ENCODE results near the gene NLGN1.

Gene NLGN1

DNA sequence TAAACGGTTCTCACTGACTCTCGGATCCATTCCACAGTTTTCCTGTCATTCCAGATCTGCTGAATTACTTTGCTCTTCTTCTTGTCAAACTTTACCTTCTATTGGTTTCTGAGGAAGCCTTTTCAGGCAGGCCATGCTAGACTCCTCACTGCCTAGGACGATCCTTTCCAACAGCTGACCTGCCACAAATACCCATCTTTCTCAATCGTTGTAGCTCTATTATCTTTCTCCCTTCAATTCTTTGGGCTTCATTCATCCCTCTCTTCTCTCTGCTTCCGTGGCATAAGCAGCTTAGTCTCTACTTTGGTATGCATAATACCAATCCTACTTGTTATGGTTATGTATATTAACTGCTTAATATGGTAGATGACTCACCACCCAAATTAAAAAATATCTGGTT, 421.8 kb downstream of the NLGN1 start:
- in situ Hi-C loops (cut with MboI; ENCODE audit: low pct_unique_long_range_greater_than_20kb, low sequenced_read_pairs, unreplicated experiment) = no loop called here
- TF ChIP-seq, protein P1, sequence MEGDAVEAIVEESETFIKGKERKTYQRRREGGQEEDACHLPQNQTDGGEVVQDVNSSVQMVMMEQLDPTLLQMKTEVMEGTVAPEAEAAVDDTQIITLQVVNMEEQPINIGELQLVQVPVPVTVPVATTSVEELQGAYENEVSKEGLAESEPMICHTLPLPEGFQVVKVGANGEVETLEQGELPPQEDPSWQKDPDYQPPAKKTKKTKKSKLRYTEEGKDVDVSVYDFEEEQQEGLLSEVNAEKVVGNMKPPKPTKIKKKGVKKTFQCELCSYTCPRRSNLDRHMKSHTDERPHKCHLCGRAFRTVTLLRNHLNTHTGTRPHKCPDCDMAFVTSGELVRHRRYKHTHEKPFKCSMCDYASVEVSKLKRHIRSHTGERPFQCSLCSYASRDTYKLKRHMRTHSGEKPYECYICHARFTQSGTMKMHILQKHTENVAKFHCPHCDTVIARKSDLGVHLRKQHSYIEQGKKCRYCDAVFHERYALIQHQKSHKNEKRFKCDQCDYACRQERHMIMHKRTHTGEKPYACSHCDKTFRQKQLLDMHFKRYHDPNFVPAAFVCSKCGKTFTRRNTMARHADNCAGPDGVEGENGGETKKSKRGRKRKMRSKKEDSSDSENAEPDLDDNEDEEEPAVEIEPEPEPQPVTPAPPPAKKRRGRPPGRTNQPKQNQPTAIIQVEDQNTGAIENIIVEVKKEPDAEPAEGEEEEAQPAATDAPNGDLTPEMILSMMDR (IDR thresholded peaks at IDR 0.05; ENCODE audit: extremely low read depth, insufficient read depth, missing control alignments) = no peak
- DNase-seq (ENCODE audit: low spot score) = no peak

- TF ChIP-seq, protein P1 (IDR thresholded peaks at IDR 0.05; ENCODE audit: extremely low read depth, insufficient read depth, missing control alignments) = no peak
- in situ Hi-C loops (cut with MboI; ENCODE audit: low pct_unique_long_range_greater_than_20kb, low sequenced_read_pairs, unreplicated experiment) = no loop called here
- DNase-seq (ENCODE audit: low spot score) = no peak
Measured at GRCh38 chr3:173823911-173824460, 426.4 kb downstream of the NLGN1 start.

GRCh38 chr3:173825730-173826129, 428.2 kb downstream of the NLGN1 start:
- in situ Hi-C loops (cut with MboI; ENCODE audit: low pct_unique_long_range_greater_than_20kb, low sequenced_read_pairs, unreplicated experiment) = no loop called here
- DNase-seq (ENCODE audit: low spot score) = no peak
- TF ChIP-seq, protein P1 (IDR thresholded peaks at IDR 0.05; ENCODE audit: extremely low read depth, insufficient read depth, missing control alignments) = no peak

- no peak for DNase-seq (ENCODE audit: low spot score)
- TF ChIP-seq, protein P1 (IDR thresholded peaks at IDR 0.05; ENCODE audit: extremely low read depth, insufficient read depth, missing control alignments) = no peak
- in situ Hi-C loops (cut with MboI; ENCODE audit: low pct_unique_long_range_greater_than_20kb, low sequenced_read_pairs, unreplicated experiment) = no loop called here
Measured at GRCh38 chr3:173826416-173826815, 428.9 kb downstream of the NLGN1 start.

DNA sequence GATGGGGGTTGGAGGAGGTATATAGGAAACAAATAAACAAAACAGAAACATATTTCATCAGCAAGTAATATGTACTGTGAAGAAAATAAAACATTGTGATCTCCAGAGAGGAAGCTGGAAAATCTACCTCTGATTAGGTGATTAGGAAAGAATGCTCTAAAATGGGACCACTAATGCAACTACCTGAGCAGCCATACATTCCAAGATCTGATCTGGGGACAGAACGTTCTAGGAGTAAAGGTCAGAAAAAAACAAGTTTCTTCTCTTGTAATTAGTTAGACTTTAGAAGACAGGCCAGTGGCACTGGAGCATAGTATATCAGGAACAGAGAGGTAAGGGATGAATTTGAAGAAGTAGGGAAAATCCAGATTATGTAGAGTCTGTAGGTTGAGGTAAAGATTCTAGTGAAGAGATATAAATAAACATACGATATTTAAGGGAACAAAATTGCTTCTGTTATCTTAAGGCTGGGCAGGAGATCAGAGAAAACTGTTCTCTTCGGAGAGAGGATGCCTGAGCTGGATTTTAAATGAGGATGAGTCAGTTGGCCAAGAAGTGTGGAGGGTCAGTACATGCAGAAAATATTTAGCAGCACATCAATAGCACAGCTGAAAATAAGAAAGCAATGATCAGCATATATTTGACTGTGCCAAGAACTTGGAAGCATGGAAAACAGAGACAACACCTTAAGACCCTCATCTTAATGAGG, 429.5 kb downstream of the NLGN1 start:
- no peak for DNase-seq (ENCODE audit: low spot score)
- TF ChIP-seq, protein P1 (IDR thresholded peaks at IDR 0.05; ENCODE audit: extremely low read depth, insufficient read depth, missing control alignments) = no peak
- in situ Hi-C loops (cut with MboI; ENCODE audit: low pct_unique_long_range_greater_than_20kb, low sequenced_read_pairs, unreplicated experiment) = no loop called here

DNA sequence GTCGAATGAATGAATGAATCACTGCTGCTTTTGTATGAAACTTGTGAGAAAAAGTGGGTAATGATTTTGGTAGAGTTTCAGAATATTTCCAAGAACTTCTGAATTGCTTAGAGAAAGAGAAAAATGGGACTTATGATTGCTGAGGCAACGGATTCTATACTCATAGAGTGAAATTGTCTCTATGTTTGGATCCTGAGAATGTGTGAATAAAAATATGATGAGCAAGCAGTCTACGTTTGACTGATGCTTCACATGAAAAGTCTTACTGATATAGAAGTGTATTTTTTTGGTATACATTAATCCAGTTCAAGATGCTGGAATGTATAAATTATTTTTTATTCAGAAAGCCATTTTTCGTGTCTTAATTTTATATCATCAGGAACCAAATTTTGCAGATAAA, 441.1 kb downstream of the NLGN1 start:
- TF ChIP-seq, protein P1 (IDR thresholded peaks at IDR 0.05; ENCODE audit: extremely low read depth, insufficient read depth, missing control alignments) = no peak
- in situ Hi-C loops (cut with MboI; ENCODE audit: low pct_unique_long_range_greater_than_20kb, low sequenced_read_pairs, unreplicated experiment) = no loop called here

More for the DNA sequence above, 441.1 kb downstream of the NLGN1 start:
- DNase-seq (ENCODE audit: low spot score) = no peak
